H9 (cell line): Measurements from ENCODE around the gene TTC28. TPM values are rescaled to one million over a fixed set of nuclear protein-coding genes. Genes with fewer than 3 reads are reported as not detected.

ENCODE experiments used
- DNase-seq: peaks from one replicate; pipeline ENCODE4 v3.0.0-alpha.2; 2017
- H2AFZ ChIP-seq: one replicate; pipeline ENCODE4 v1.6.1; 2013; ENCODE audit warnings: mild to moderate bottlenecking, low read length, control low read depth, moderate library complexity
- H2AK5ac ChIP-seq: 2 replicates; pipeline ENCODE4 v1.6.1; 2013; ENCODE audit warnings: low read length, control low read depth, mixed read lengths; ENCODE audit not compliant: insufficient read length
- H2BK120ac ChIP-seq: one replicate; pipeline ENCODE4 v1.6.1; 2013; ENCODE audit warnings: low read depth, mild to moderate bottlenecking, low read length, control low read depth, inconsistent platforms; ENCODE audit not compliant: poor library complexity, severe bottlenecking
- H2BK12ac ChIP-seq: 2 replicates; pipeline ENCODE4 v1.6.1; 2013; ENCODE audit warnings: low read length, control low read depth, mixed read lengths, low read depth; ENCODE audit not compliant: insufficient read length
- H2BK15ac ChIP-seq: 2 replicates; pipeline ENCODE4 v1.6.1; 2013; ENCODE audit warnings: low read depth, low read length, control low read depth
- H2BK20ac ChIP-seq: one replicate; pipeline ENCODE4 v1.6.1; 2013; ENCODE audit warnings: low read depth, mild to moderate bottlenecking, low read length, control low read depth, inconsistent platforms; ENCODE audit not compliant: poor library complexity, severe bottlenecking
- H2BK5ac ChIP-seq: 2 replicates; pipeline ENCODE4 v1.6.1; 2013; ENCODE audit warnings: low read length, control low read depth, mixed read lengths; ENCODE audit not compliant: insufficient read length
- H3K14ac ChIP-seq: 2 replicates; pipeline ENCODE4 v1.6.1; 2013; ENCODE audit warnings: low read length, control low read depth; ENCODE audit not compliant: insufficient read depth
- H3K18ac ChIP-seq: 2 replicates; pipeline ENCODE4 v1.6.1; 2013; ENCODE audit warnings: low read depth, mild to moderate bottlenecking, mixed read lengths, low read length, control low read depth; ENCODE audit not compliant: insufficient read length
- H3K23ac ChIP-seq: 2 replicates; pipeline ENCODE4 v1.6.1; 2013; ENCODE audit warnings: low read length, control low read depth, mixed read lengths, low read depth; ENCODE audit not compliant: insufficient read length
- H3K23me2 ChIP-seq: 2 replicates; pipeline ENCODE4 v1.6.1; 2013; ENCODE audit warnings: low read depth, mild to moderate bottlenecking, mixed read lengths, low read length, control low read depth; ENCODE audit not compliant: insufficient read length, poor library complexity, severe bottlenecking
- H3K27ac ChIP-seq: 2 replicates; pipeline ENCODE4 v1.5.1; 2013; ENCODE audit warnings: low read length, control low read depth, mixed read lengths, low read depth; ENCODE audit not compliant: insufficient read length
- H3K27me3 ChIP-seq: 2 replicates; pipeline ENCODE4 v1.6.1; 2013; ENCODE audit warnings: low read length, control low read depth, inconsistent platforms; ENCODE audit not compliant: insufficient read depth
- H3K4ac ChIP-seq: 2 replicates; pipeline ENCODE4 v1.6.1; 2013; ENCODE audit warnings: low read depth, mild to moderate bottlenecking, control low read depth, inconsistent platforms, low read length, moderate library complexity
- H3K4me1 ChIP-seq: 2 replicates; pipeline ENCODE4 v1.6.1; 2013; ENCODE audit warnings: low read length, control low read depth, inconsistent platforms; ENCODE audit not compliant: insufficient read depth
- H3K4me2 ChIP-seq: 2 replicates; pipeline ENCODE4 v1.6.1; 2013; ENCODE audit warnings: low read length, control low read depth, mixed read lengths; ENCODE audit not compliant: insufficient read length, insufficient read depth
- H3K56ac ChIP-seq: 2 replicates; pipeline ENCODE4 v1.6.1; 2013; ENCODE audit warnings: low read depth, mild to moderate bottlenecking, mixed read lengths, low read length, control low read depth; ENCODE audit not compliant: insufficient read length
- H3K79me1 ChIP-seq: 2 replicates; pipeline ENCODE4 v1.6.1; 2013; ENCODE audit warnings: low read depth, mild to moderate bottlenecking, moderate library complexity, low read length, control low read depth, inconsistent platforms; ENCODE audit not compliant: insufficient read depth, poor library complexity, severe bottlenecking
- H3K79me2 ChIP-seq: 2 replicates; pipeline ENCODE4 v1.6.1; 2013; ENCODE audit warnings: low read length, control low read depth, inconsistent platforms; ENCODE audit not compliant: insufficient read depth
- H3K9ac ChIP-seq: 2 replicates; pipeline ENCODE4 v1.6.1; 2013; ENCODE audit warnings: low read length, control low read depth, mixed read lengths; ENCODE audit not compliant: insufficient read length; ENCODE audit errors: extremely low read depth
- H3K9me3 ChIP-seq: one replicate; pipeline ENCODE4 v1.6.1; 2013; ENCODE audit warnings: low read depth, low read length, inconsistent platforms; ENCODE audit not compliant: control insufficient read depth
- H3T11ph ChIP-seq: one replicate; pipeline ENCODE4 v1.6.1; 2013; ENCODE audit warnings: mild to moderate bottlenecking, low read length, control low read depth, inconsistent platforms
- H4K20me1 ChIP-seq: one replicate; pipeline ENCODE4 v1.6.1; 2013; ENCODE audit not compliant: control insufficient read depth, insufficient read length, insufficient read depth
- H4K5ac ChIP-seq: 2 replicates; pipeline ENCODE4 v1.6.1; 2013; ENCODE audit warnings: low read depth, mild to moderate bottlenecking, mixed read lengths, low read length, control low read depth; ENCODE audit not compliant: insufficient read length
- H4K8ac ChIP-seq: replicated peaks from 2 replicates; pipeline ENCODE4 v1.6.1; 2013; ENCODE audit warnings: low read length, control low read depth, mixed read lengths, low read depth; ENCODE audit not compliant: insufficient read length
- H4K91ac ChIP-seq: 2 replicates; pipeline ENCODE4 v1.6.1; 2013; ENCODE audit warnings: low read depth, mild to moderate bottlenecking, moderate library complexity, mixed read lengths, low read length, control low read depth; ENCODE audit not compliant: insufficient read length
- H3K27ac Mint-ChIP-seq, 3 experiments: 2 replicates in 2 of 3; 3 replicates in 1 of 3; pipeline ENCODE4 v1.8.0; 2020 to 2021; ENCODE audit warnings: mixed read lengths in 3 of 3, mild to moderate bottlenecking in 1 of 3, moderate library complexity in 1 of 3
- H3K27me3 Mint-ChIP-seq: 2 replicates; pipeline ENCODE4 v1.8.0; 2021; ENCODE audit warnings: low read depth, mild to moderate bottlenecking, moderate library complexity, mixed read lengths
- H3K36me3 Mint-ChIP-seq, 3 experiments: 2 replicates in 2 of 3; 3 replicates in 1 of 3; pipeline ENCODE4 v1.8.0; 2020 to 2021; ENCODE audit warnings: low read depth in 3 of 3, mixed read lengths in 3 of 3; ENCODE audit not compliant: insufficient read depth in 1 of 3
- H3K4me1 Mint-ChIP-seq, 2 experiments: 2 replicates each; pipeline ENCODE4 v1.8.0; 2020; ENCODE audit warnings: mixed read lengths in 2 of 2
- H3K4me3 Mint-ChIP-seq, 2 experiments: 2 replicates in 1 of 2; 3 replicates in 1 of 2; pipeline ENCODE4 v1.8.0; 2020 to 2021; ENCODE audit warnings: mild to moderate bottlenecking in 2 of 2, mixed read lengths in 2 of 2, moderate library complexity in 1 of 2
- H3K9me3 Mint-ChIP-seq, 2 experiments: 2 replicates in 1 of 2; 3 replicates in 1 of 2; pipeline ENCODE4 v1.8.0; 2020; ENCODE audit warnings: mild to moderate bottlenecking in 2 of 2, mixed read lengths in 2 of 2, moderate library complexity in 1 of 2
- WGBS: extraction: QIAGEN DNeasy Blood & Tissue Kit; methylation state at CpG from one replicate; pipeline ENCODE4 v1.1.7; 2013; ENCODE audit warnings: missing lambda C conversion rate, low lambda C conversion rate, mixed read lengths; ENCODE audit not compliant: insufficient read length; ENCODE audit errors: extremely low coverage; 5-methylcytosine and 5-hydroxymethylcytosine counted together
- total RNA-seq: library from RNA; stranded (reverse); gene quantifications from 2 replicates; pipeline ENCODE4 v1.2.1, GENCODE V29; 2021
- TF ChIP-seq, protein P1 (sequence below): fragments of 200-600 bp; sonication (generic); conservative IDR thresholded peaks from 3 replicates; pipeline ENCODE4 v1.8.0; 2021; ENCODE audit warnings: antibody characterized with exemption, mild to moderate bottlenecking

Gene TTC28
- total RNA-seq, 1 experiment from 2014 or later, result 13.6 TPM

DNA sequence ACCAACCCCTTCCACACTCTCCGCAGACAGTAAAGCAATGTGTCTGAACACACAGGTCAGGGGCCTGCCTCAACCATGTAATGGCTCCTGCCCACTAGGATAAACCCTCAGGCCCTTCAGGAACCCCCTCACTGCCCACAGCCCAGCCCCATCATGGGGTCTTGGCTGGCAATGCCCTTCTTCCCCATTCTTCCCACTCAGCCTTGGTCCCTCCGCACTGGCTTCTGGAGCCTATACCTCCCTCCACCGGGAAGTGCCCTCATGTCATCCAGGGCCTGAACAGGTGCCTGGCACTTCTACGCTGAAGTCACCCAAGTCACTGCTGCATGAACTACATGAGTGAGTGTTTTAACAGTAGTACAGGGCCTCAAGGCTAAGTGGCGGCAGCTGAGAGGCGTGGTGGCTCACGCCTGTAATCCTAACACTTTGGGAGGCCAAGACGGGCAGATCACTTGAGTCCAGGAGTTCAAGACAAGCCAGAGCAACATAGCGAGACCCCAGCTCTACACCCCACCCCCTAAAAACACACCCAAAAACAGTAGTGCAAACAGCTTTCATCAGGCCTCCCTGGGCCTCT, 685.8 kb downstream of the TTC28 start:
- no peak overlapping the region for H4K8ac ChIP-seq
- DNase-seq, result no peak
- H3K4ac ChIP-seq, result no peak overlapping the region
- no peak overlapping the region for H2BK120ac ChIP-seq
- no peak overlapping the region for H3K18ac ChIP-seq
- H2BK15ac ChIP-seq, result no peak overlapping the region
- H2BK12ac ChIP-seq, result no peak overlapping the region
- H3K27me3 Mint-ChIP-seq, result no peaks in the 10 kb centered on the region
- H3T11ph ChIP-seq, result no peak overlapping the region
- H3K36me3 Mint-ChIP-seq, result no peaks in the 10 kb centered on the region; a peak in 1 of 7 replicates
- H3K79me2 ChIP-seq, result no peaks in the 10 kb centered on the region
- H3K14ac ChIP-seq, result no peak overlapping the region
- H3K9me3 Mint-ChIP-seq, result no peaks in the 10 kb centered on the region
- H4K5ac ChIP-seq, result no peak overlapping the region
- H3K27ac Mint-ChIP-seq, result no peak overlapping the region; a peak in 1 of 7 replicates
- H3K23me2 ChIP-seq, result peaks cover 3% of the 10 kb centered on the region
- H2BK20ac ChIP-seq, result no peak overlapping the region
- no peaks in the 10 kb centered on the region for H3K27me3 ChIP-seq
- H2BK5ac ChIP-seq, result no peak overlapping the region
- H3K9me3 ChIP-seq, result no peaks in the 10 kb centered on the region
- no peak overlapping the region for H3K9ac ChIP-seq
- WGBS, result no CpG with 5 or more reads among the region's 9 CpGs
- no peak overlapping the region for H4K91ac ChIP-seq
- H3K4me3 Mint-ChIP-seq, result peak overlapping the region in 1 of 2 experiments; percentile 29; a peak in 1 of 5 replicates
- H2AK5ac ChIP-seq, result no peak overlapping the region
- no peak overlapping the region for H3K27ac ChIP-seq
- H3K4me1 ChIP-seq, result peaks cover 3% of the 10 kb centered on the region; the same call in 1 of the 2 replicates
- H3K79me1 ChIP-seq, result no peaks in the 10 kb centered on the region
- H3K56ac ChIP-seq, result no peak overlapping the region
- no peak overlapping the region for H3K4me2 ChIP-seq
- no peaks in the 10 kb centered on the region for H4K20me1 ChIP-seq
- H3K23ac ChIP-seq, result no peak overlapping the region
- H3K4me1 Mint-ChIP-seq, result peaks cover 17 to 23% of the 10 kb centered on the region in 2 experiments
- H2AFZ ChIP-seq, result no peak overlapping the region
- TF ChIP-seq, protein P1, sequence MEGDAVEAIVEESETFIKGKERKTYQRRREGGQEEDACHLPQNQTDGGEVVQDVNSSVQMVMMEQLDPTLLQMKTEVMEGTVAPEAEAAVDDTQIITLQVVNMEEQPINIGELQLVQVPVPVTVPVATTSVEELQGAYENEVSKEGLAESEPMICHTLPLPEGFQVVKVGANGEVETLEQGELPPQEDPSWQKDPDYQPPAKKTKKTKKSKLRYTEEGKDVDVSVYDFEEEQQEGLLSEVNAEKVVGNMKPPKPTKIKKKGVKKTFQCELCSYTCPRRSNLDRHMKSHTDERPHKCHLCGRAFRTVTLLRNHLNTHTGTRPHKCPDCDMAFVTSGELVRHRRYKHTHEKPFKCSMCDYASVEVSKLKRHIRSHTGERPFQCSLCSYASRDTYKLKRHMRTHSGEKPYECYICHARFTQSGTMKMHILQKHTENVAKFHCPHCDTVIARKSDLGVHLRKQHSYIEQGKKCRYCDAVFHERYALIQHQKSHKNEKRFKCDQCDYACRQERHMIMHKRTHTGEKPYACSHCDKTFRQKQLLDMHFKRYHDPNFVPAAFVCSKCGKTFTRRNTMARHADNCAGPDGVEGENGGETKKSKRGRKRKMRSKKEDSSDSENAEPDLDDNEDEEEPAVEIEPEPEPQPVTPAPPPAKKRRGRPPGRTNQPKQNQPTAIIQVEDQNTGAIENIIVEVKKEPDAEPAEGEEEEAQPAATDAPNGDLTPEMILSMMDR, result no peak
